Measurements from ENCODE around the gene PI4K2A. TPM values are rescaled to one million over a fixed set of nuclear protein-coding genes. Genes with fewer than 3 reads are reported as not detected.
"Not testable (repeated sequence)": the region's sequence is repeated elsewhere in the genome, so short reads cannot be mapped to it uniquely, and the experiment has no call there.

The PI4K2A gene
- total RNA-seq, 1 donor, result 29.0 TPM

GRCh38 chr10:97644936-97645335, 4.5 kb downstream of the PI4K2A start:
- H3K27me3 ChIP-seq (ENCODE audit: insufficient read depth, low read length), result no peaks in the 10 kb centered on the region
- H3K9me3 ChIP-seq (ENCODE audit: low read depth, low read length), result no peaks in the 10 kb centered on the region
- H3K4me3 ChIP-seq (ENCODE audit: low read length), result no peak overlapping the region
- peaks cover 47% of the 10 kb centered on the region for H3K4me1 ChIP-seq (ENCODE audit: insufficient read depth, low read length)

GRCh38 chr10:97647556-97647955, 7.1 kb downstream of the PI4K2A start:
- no peak overlapping the region for H3K4me3 ChIP-seq (ENCODE audit: low read length)
- no peaks in the 10 kb centered on the region for H3K27me3 ChIP-seq (ENCODE audit: insufficient read depth, low read length)
- peaks cover 38% of the 10 kb centered on the region for H3K4me1 ChIP-seq (ENCODE audit: insufficient read depth, low read length)

GRCh38 chr10:97648562-97649404, 8.3 kb downstream of the PI4K2A start:
- Histone ChIP-seq H3K9me3 (ENCODE audit: low read depth, low read length) (no peaks in the 10 kb centered on the region), H3K4me3 (ENCODE audit: low read length) (no peak overlapping the region)

More at GRCh38 chr10:97647556-97647955, 7.1 kb downstream of the PI4K2A start:
- no peaks in the 10 kb centered on the region for H3K9me3 ChIP-seq (ENCODE audit: low read depth, low read length)

GRCh38 chr10:97649405-97649750, 8.9 kb downstream of the PI4K2A start:
- H3K4me3 ChIP-seq (ENCODE audit: low read length); H3K9me3 ChIP-seq (ENCODE audit: low read depth, low read length); H3K27me3 ChIP-seq (ENCODE audit: insufficient read depth, low read length): not testable (repeated sequence)
- peaks cover 44% of the 10 kb centered on the region for H3K4me1 ChIP-seq (ENCODE audit: insufficient read depth, low read length)

More at GRCh38 chr10:97648562-97649404, 8.3 kb downstream of the PI4K2A start:
- H3K27me3 ChIP-seq (ENCODE audit: insufficient read depth, low read length), result no peaks in the 10 kb centered on the region
- H3K4me1 ChIP-seq (ENCODE audit: insufficient read depth, low read length), result peaks cover 44% of the 10 kb centered on the region

GRCh38 chr10:97650726-97651125, 10.3 kb downstream of the PI4K2A start:
- Histone ChIP-seq H3K4me3 (ENCODE audit: low read length) (no peak overlapping the region), H3K9me3 (ENCODE audit: low read depth, low read length) (no peaks in the 10 kb centered on the region), H3K27me3 (ENCODE audit: insufficient read depth, low read length) (no peaks in the 10 kb centered on the region), H3K4me1 (ENCODE audit: insufficient read depth, low read length) (peaks cover 44% of the 10 kb centered on the region)

- Histone ChIP-seq H3K4me3 (ENCODE audit: low read length) (no peak overlapping the region), H3K27me3 (ENCODE audit: insufficient read depth, low read length) (no peaks in the 10 kb centered on the region), H3K4me1 (ENCODE audit: insufficient read depth, low read length) (peaks cover 44% of the 10 kb centered on the region), H3K9me3 (ENCODE audit: low read depth, low read length) (no peaks in the 10 kb centered on the region)
Measured at GRCh38 chr10:97651773-97652172, 11.3 kb downstream of the PI4K2A start.

GRCh38 chr10:97656777-97657176, 16.3 kb downstream of the PI4K2A start:
- Histone ChIP-seq H3K27me3 (ENCODE audit: insufficient read depth, low read length) (no peaks in the 10 kb centered on the region), H3K4me1 (ENCODE audit: insufficient read depth, low read length) (peaks cover 14% of the 10 kb centered on the region), H3K9me3 (ENCODE audit: low read depth, low read length) (no peaks in the 10 kb centered on the region), H3K4me3 (ENCODE audit: low read length) (no peak overlapping the region)

GRCh38 chr10:97659589-97659988, 19.1 kb downstream of the PI4K2A start:
- Histone ChIP-seq H3K4me3 (ENCODE audit: low read length) (no peak overlapping the region), H3K4me1 (ENCODE audit: insufficient read depth, low read length) (no peaks in the 10 kb centered on the region), H3K27me3 (ENCODE audit: insufficient read depth, low read length) (no peaks in the 10 kb centered on the region), H3K9me3 (ENCODE audit: low read depth, low read length) (no peaks in the 10 kb centered on the region)

GRCh38 chr10:97664282-97664850, 23.9 kb downstream of the PI4K2A start:
- Histone ChIP-seq H3K4me1 (ENCODE audit: insufficient read depth, low read length) (no peaks in the 10 kb centered on the region), H3K9me3 (ENCODE audit: low read depth, low read length) (no peaks in the 10 kb centered on the region), H3K27me3 (ENCODE audit: insufficient read depth, low read length) (no peaks in the 10 kb centered on the region), H3K4me3 (ENCODE audit: low read length) (no peak overlapping the region)

- Histone ChIP-seq H3K4me1 (ENCODE audit: insufficient read depth, low read length) (no peaks in the 10 kb centered on the region), H3K4me3 (ENCODE audit: low read length) (no peak overlapping the region), H3K9me3 (ENCODE audit: low read depth, low read length) (no peaks in the 10 kb centered on the region), H3K27me3 (ENCODE audit: insufficient read depth, low read length) (no peaks in the 10 kb centered on the region)
Measured at GRCh38 chr10:97666992-97667391, 26.5 kb downstream of the PI4K2A start.

- Histone ChIP-seq H3K9me3 (ENCODE audit: low read depth, low read length) (no peaks in the 10 kb centered on the region), H3K4me3 (ENCODE audit: low read length) (no peak overlapping the region), H3K27me3 (ENCODE audit: insufficient read depth, low read length) (no peaks in the 10 kb centered on the region), H3K4me1 (ENCODE audit: insufficient read depth, low read length) (no peaks in the 10 kb centered on the region)
Measured at GRCh38 chr10:97667463-97667862, 27.0 kb downstream of the PI4K2A start.

GRCh38 chr10:97669571-97669970, 29.1 kb downstream of the PI4K2A start:
- Histone ChIP-seq H3K27me3 (ENCODE audit: insufficient read depth, low read length) (no peaks in the 10 kb centered on the region), H3K4me3 (ENCODE audit: low read length) (no peak overlapping the region), H3K4me1 (ENCODE audit: insufficient read depth, low read length) (no peaks in the 10 kb centered on the region), H3K9me3 (ENCODE audit: low read depth, low read length) (no peaks in the 10 kb centered on the region)

- Histone ChIP-seq H3K4me3 (ENCODE audit: low read length) (no peak overlapping the region), H3K27me3 (ENCODE audit: insufficient read depth, low read length) (no peaks in the 10 kb centered on the region), H3K4me1 (ENCODE audit: insufficient read depth, low read length) (peaks cover 8% of the 10 kb centered on the region), H3K9me3 (ENCODE audit: low read depth, low read length) (no peaks in the 10 kb centered on the region)
Measured at GRCh38 chr10:97673736-97674525, 33.5 kb downstream of the PI4K2A start.

GRCh38 chr10:97675222-97675621, 34.8 kb downstream of the PI4K2A start:
- Histone ChIP-seq H3K9me3 (ENCODE audit: low read depth, low read length) (no peaks in the 10 kb centered on the region), H3K4me1 (ENCODE audit: insufficient read depth, low read length) (peaks cover 8% of the 10 kb centered on the region), H3K4me3 (ENCODE audit: low read length) (no peak overlapping the region), H3K27me3 (ENCODE audit: insufficient read depth, low read length) (no peaks in the 10 kb centered on the region)
